Choroid plexus epithelial cell (primary cell): ENCODE data around the gene CHD3.

Source experiments
- DNase-seq: peaks from one replicate; pipeline ENCODE4 v3.0.0-alpha.2; 2010; ENCODE audit warnings: low read depth
- H3K4me3 ChIP-seq: 2 replicates; pipeline ENCODE4 v1.5.1; 2011; ENCODE audit warnings: low read depth, mild to moderate bottlenecking, control low read depth, low read length, moderate library complexity
- CTCF ChIP-seq: conservative IDR thresholded peaks from 2 replicates; pipeline ENCODE4 v1.5.1; 2011; ENCODE audit warnings: low read depth, mild to moderate bottlenecking, control low read depth, inconsistent platforms, low read length, moderate library complexity

The CHD3 gene

DNA sequence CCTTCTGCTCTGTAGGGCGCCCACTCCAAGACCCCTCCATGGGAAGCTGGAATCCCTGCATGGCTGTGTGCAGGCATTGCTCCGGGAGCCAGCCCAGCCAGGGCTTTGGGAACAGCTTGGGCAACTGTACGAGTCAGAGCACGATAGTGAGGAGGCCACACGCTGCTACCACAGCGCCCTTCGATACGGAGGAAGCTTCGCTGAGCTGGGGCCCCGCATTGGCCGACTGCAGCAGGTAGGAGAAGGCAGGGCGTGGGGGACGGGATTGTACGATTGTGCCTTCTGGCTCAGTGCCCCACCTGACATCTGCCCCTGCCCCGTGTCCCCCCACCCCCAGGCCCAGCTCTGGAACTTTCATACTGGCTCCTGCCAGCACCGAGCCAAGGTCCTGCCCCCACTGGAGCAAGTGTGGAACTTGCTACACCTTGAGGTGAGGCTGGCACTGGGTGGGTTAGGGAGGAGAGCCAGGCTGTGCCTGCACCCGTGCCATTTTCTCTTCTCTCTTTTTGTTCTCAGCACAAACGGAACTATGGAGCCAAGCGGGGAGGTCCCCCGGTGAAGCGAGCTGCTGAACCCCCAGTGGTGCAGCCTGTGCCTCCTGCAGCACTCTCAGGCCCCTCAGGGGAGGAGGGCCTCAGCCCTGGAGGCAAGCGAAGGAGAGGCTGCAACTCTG, 42.4 kb upstream of the CHD3 start:
- no peak for DNase-seq
- no peak overlapping the region for H3K4me3 ChIP-seq

DNA sequence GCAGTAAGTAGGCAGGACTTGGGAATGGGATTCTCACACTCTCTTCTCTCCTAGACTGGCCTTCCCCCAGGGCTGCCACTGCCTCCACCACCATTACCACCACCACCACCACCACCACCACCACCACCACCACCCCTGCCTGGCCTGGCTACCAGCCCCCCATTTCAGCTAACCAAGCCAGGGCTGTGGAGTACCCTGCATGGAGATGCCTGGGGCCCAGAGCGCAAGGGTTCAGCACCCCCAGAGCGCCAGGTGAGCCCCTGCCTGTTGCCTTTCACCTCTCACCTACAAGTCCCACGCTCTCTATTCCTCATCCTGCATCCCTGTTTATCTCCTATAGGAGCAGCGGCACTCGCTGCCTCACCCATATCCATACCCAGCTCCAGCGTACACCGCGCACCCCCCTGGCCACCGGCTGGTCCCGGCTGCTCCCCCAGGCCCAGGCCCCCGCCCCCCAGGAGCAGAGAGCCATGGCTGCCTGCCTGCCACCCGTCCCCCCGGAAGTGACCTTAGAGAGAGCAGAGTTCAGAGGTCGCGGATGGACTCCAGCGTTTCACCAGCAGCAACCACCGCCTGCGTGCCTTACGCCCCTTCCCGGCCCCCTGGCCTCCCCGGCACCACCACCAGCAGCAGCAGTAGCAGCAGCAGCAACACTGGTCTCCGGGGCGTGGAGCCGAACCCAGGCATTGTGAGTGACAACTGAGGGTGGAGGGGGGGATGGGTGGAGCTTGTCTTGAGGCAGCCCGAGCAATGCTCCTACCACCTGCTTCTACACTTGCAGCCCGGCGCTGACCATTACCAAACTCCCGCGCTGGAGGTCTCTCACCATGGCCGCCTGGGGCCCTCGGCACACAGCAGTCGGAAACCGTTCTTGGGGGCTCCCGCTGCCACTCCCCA, 41.6 kb upstream of the CHD3 start:
- TF ChIP-seq CTCF, result no peak
- DNase-seq, result no peak
- no peak overlapping the region for H3K4me3 ChIP-seq

More for the DNA sequence above, 42.4 kb upstream of the CHD3 start:
- TF ChIP-seq CTCF, result no peak

- no peak for TF ChIP-seq CTCF
These were observed 40.4 kb upstream of the CHD3 start for GRCh38 chr17:7848131-7848579.

GRCh38 chr17:7848739-7849129, 39.9 kb upstream of the CHD3 start:
- DNase-seq, result no peak
- no peak for TF ChIP-seq CTCF
- no peak overlapping the region for H3K4me3 ChIP-seq

More at GRCh38 chr17:7848131-7848579, 40.4 kb upstream of the CHD3 start:
- no peak for DNase-seq
- H3K4me3 ChIP-seq, result no peak overlapping the region

GRCh38 chr17:7849130-7849750, 39.3 kb upstream of the CHD3 start:
- no peak for TF ChIP-seq CTCF
- no peak for DNase-seq
- H3K4me3 ChIP-seq, result no peak overlapping the region

- DNase-seq, result no peak
- TF ChIP-seq CTCF, result no peak
- H3K4me3 ChIP-seq, result no peak overlapping the region
These were observed 38.7 kb upstream of the CHD3 start for GRCh38 chr17:7849751-7850504.
